SU-DHL-6 (cell line): ENCODE results near the gene PTPRN2.

ENCODE experiments used
- H2AFZ ChIP-seq: fragments of 200-600 bp; sonication (generic); 2 replicates; pipeline ENCODE4 v1.6.1; 2014; ENCODE audit warnings: low read depth, mild to moderate bottlenecking, moderate library complexity, mixed read lengths, antibody characterized with exemption, low read length; ENCODE audit not compliant: severe bottlenecking
- H3F3A ChIP-seq: fragments of 200-600 bp; shearing (Covaris generic); 2 replicates; pipeline ENCODE4 v1.6.0; 2016; ENCODE audit warnings: antibody characterized with exemption, mild to moderate bottlenecking; ENCODE audit not compliant: insufficient read depth
- H3K27ac ChIP-seq: fragments of 200-600 bp; sonication (generic); 2 replicates; pipeline ENCODE4 v1.5.1; 2016; ENCODE audit warnings: low read depth, mild to moderate bottlenecking, low read length, moderate library complexity, mixed read lengths
- H3K27me3 ChIP-seq: fragments of 200-600 bp; sonication (generic), shearing (Covaris generic); 2 replicates; pipeline ENCODE4 v1.6.0; 2014; ENCODE audit warnings: mild to moderate bottlenecking, low read length
- H3K36me3 ChIP-seq: fragments of 200-600 bp; sonication (generic); 2 replicates; pipeline ENCODE4 v1.6.1; 2014; ENCODE audit warnings: mild to moderate bottlenecking, low read length, mixed read lengths
- H3K4me2 ChIP-seq: fragments of 300-600, 200-600 bp; shearing (Covaris generic), sonication (generic); 2 replicates; pipeline ENCODE4 v1.6.0; 2014; ENCODE audit warnings: low read length, low read depth, mild to moderate bottlenecking; ENCODE audit not compliant: poor library complexity, severe bottlenecking
- H3K4me3 ChIP-seq: fragments of 200-600 bp; sonication (generic); 2 replicates; pipeline ENCODE4 v1.5.1; 2014; ENCODE audit warnings: antibody characterized with exemption, low read length, mild to moderate bottlenecking, mixed read lengths; ENCODE audit not compliant: insufficient read depth, poor library complexity, severe bottlenecking
- H3K79me2 ChIP-seq: fragments of 200-600 bp; sonication (generic); 2 replicates; pipeline ENCODE4 v1.6.1; 2014; ENCODE audit warnings: mild to moderate bottlenecking, low read length, moderate library complexity; ENCODE audit not compliant: insufficient read depth
- H3K9ac ChIP-seq: fragments of 200-600 bp; sonication (generic); 2 replicates; pipeline ENCODE4 v1.7.0; 2014; ENCODE audit warnings: mild to moderate bottlenecking, low read length
- H3K9me2 ChIP-seq: fragments of 200-600 bp; sonication (generic); replicated peaks from 2 replicates; pipeline ENCODE4 v1.6.1; 2014; ENCODE audit warnings: low read length; ENCODE audit not compliant: insufficient read depth
- H3K9me3 ChIP-seq: fragments of 200-600 bp; sonication (generic); 2 replicates; pipeline ENCODE4 v1.6.1; 2014; ENCODE audit warnings: low read length, mixed read lengths; ENCODE audit not compliant: insufficient read depth
- H4K20me1 ChIP-seq: fragments of 200-600 bp; sonication (generic); 2 replicates; pipeline ENCODE4 v1.6.1; 2014; ENCODE audit warnings: low read depth, mild to moderate bottlenecking, antibody characterized with exemption, low read length, moderate library complexity, mixed read lengths
- CTCF ChIP-seq: fragments of 200-600 bp; sonication (generic); IDR thresholded peaks from one replicate; pipeline ENCODE4 v1.5.1; 2017; ENCODE audit warnings: antibody characterized with exemption, mild to moderate bottlenecking, low read length, moderate library complexity; ENCODE audit not compliant: insufficient read depth, poor library complexity, severe bottlenecking
- EZH2phosphoT487 ChIP-seq: fragments of 200-600 bp; sonication (generic), shearing (Covaris generic); conservative IDR thresholded peaks from 2 replicates; pipeline ENCODE4 v1.6.1; 2018; ENCODE audit warnings: mild to moderate bottlenecking, antibody characterized with exemption, low read length, moderate library complexity, mixed read lengths

PTPRN2 gene

GRCh38 chr7:158240801-158241200 lies 346.8 kb downstream of the PTPRN2 start:
- no peak overlapping the region for H3K9ac ChIP-seq
- H3F3A ChIP-seq, result no peaks in the 10 kb centered on the region
- no peak overlapping the region for H3K4me2 ChIP-seq
- no peak overlapping the region for H3K27ac ChIP-seq
- H3K79me2 ChIP-seq, result no peaks in the 10 kb centered on the region
- no peak overlapping the region for H3K4me3 ChIP-seq
- H3K27me3 ChIP-seq, result no peaks in the 10 kb centered on the region
- H3K9me3 ChIP-seq, result 0 out of 2 replicates have a peak, but pooled peaks cover 6% of the 10 kb centered on the region
- H3K36me3 ChIP-seq, result no peaks in the 10 kb centered on the region
- TF ChIP-seq CTCF (no peak), EZH2phosphoT487 (no peak)
- no peak overlapping the region for H2AFZ ChIP-seq
- no peaks in the 10 kb centered on the region for H4K20me1 ChIP-seq
- H3K9me2 ChIP-seq, result no peaks in the 10 kb centered on the region

- no peaks in the 10 kb centered on the region for H3K79me2 ChIP-seq
- H3F3A ChIP-seq, result no peaks in the 10 kb centered on the region
- H3K36me3 ChIP-seq, result no peaks in the 10 kb centered on the region
- H2AFZ ChIP-seq, result no peak overlapping the region
- H3K27me3 ChIP-seq, result no peaks in the 10 kb centered on the region
- H3K4me3 ChIP-seq, result no peak overlapping the region
- H3K9me3 ChIP-seq, result no peaks in the 10 kb centered on the region
- no peak overlapping the region for H3K27ac ChIP-seq
- no peaks in the 10 kb centered on the region for H3K9me2 ChIP-seq
- H4K20me1 ChIP-seq, result no peaks in the 10 kb centered on the region
- TF ChIP-seq CTCF, result no peak
- no peak for TF ChIP-seq EZH2phosphoT487
- no peak overlapping the region for H3K4me2 ChIP-seq
- no peak overlapping the region for H3K9ac ChIP-seq
These were observed 348.2 kb downstream of the PTPRN2 start for GRCh38 chr7:158239290-158239981.

- H4K20me1 ChIP-seq, result no peaks in the 10 kb centered on the region
- no peaks in the 10 kb centered on the region for H3F3A ChIP-seq
- H3K4me3 ChIP-seq, result no peak overlapping the region
- TF ChIP-seq CTCF (no peak), EZH2phosphoT487 (no peak)
- no peaks in the 10 kb centered on the region for H3K79me2 ChIP-seq
- H3K36me3 ChIP-seq, result no peaks in the 10 kb centered on the region
- no peak overlapping the region for H3K27ac ChIP-seq
- no peak overlapping the region for H3K9ac ChIP-seq
- no peak overlapping the region for H3K4me2 ChIP-seq
- no peaks in the 10 kb centered on the region for H3K27me3 ChIP-seq
- H3K9me2 ChIP-seq, result no peaks in the 10 kb centered on the region
- no peaks in the 10 kb centered on the region for H3K9me3 ChIP-seq
- no peak overlapping the region for H2AFZ ChIP-seq
These were observed 348.9 kb downstream of the PTPRN2 start for GRCh38 chr7:158238616-158239289.
